MM.1S (cell line): Measurements from ENCODE around the gene ZFP28.

ENCODE experiments used
- EZH2 ChIP-seq: fragments of 300-600 bp; sonication (generic); optimal IDR thresholded peaks from 2 replicates; pipeline ENCODE3; 2017; ENCODE audit warnings: low read depth, mild to moderate bottlenecking, antibody characterized with exemption, low read length, mixed read lengths
- TF ChIP-seq, protein P1 (sequence below): fragments of 300-600 bp; sonication (generic); IDR thresholded peaks from 2 replicates; pipeline ENCODE4 v1.5.1; 2016; ENCODE audit warnings: antibody characterized with exemption, low read length, mixed read lengths

- TF ChIP-seq, protein P1, sequence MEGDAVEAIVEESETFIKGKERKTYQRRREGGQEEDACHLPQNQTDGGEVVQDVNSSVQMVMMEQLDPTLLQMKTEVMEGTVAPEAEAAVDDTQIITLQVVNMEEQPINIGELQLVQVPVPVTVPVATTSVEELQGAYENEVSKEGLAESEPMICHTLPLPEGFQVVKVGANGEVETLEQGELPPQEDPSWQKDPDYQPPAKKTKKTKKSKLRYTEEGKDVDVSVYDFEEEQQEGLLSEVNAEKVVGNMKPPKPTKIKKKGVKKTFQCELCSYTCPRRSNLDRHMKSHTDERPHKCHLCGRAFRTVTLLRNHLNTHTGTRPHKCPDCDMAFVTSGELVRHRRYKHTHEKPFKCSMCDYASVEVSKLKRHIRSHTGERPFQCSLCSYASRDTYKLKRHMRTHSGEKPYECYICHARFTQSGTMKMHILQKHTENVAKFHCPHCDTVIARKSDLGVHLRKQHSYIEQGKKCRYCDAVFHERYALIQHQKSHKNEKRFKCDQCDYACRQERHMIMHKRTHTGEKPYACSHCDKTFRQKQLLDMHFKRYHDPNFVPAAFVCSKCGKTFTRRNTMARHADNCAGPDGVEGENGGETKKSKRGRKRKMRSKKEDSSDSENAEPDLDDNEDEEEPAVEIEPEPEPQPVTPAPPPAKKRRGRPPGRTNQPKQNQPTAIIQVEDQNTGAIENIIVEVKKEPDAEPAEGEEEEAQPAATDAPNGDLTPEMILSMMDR = no peak
- TF ChIP-seq EZH2 = no peak
Observed at GRCh38 chr19:56577719-56578602, 39.2 kb downstream of the ZFP28 start.
